Urothelium cell line (cell line): ENCODE data around the gene ISG15.
A peak's percentile ranks its signal among the peaks of the same experiment; 100 is the strongest.

Source experiments
- DNase-seq: peaks from one replicate; pipeline ENCODE4 v3.0.0; 2011; ENCODE audit warnings: low spot score, mixed read lengths
- FAIRE-seq: peaks from 2 replicates; lab custom pipeline; 2011; peaks lifted over from hg19 to GRCh38; lab: Jason Lieb, UNC

Gene ISG15

DNA sequence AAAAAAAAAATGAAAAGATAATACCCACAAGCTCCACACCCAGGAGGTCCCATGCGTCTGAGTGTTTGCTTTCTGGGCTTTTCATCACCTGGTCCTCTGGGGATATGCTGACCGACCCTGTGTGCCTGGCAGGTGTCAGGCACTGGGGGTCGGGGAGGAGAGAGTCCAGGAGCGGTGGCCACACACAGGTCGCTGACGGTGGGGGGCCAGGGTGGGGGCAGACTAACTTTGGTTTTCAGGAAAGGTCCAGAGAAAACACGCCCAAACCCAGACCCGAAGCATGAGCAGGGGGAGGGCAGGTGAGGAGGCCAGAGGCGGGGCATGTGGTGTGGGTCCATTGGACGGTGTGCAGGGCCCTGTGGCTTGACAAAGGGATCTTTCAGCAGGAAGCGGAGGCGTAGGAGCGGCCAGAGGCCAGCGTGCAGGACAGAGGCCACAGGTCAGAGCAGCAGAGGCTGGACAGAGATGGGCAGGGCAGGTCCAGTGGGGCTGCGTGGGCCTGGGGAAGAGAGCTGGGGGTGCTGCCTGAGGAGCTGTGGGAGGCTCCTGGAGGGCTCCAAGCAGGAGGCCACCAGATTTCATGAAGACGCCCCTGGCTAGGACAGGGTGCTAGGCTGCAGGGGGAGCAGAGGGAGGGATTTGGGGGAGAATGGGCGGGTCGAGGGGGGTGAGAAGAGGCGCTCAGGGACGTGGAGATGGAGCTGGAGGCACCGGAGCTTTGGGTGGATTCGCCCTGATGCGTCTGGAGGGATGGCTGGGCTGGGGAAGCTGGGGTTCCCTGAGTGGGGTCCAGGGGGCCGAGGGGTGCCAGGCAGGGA lies 45.0 kb downstream of the ISG15 start:
- no peak for FAIRE-seq
- no peak for DNase-seq

DNA sequence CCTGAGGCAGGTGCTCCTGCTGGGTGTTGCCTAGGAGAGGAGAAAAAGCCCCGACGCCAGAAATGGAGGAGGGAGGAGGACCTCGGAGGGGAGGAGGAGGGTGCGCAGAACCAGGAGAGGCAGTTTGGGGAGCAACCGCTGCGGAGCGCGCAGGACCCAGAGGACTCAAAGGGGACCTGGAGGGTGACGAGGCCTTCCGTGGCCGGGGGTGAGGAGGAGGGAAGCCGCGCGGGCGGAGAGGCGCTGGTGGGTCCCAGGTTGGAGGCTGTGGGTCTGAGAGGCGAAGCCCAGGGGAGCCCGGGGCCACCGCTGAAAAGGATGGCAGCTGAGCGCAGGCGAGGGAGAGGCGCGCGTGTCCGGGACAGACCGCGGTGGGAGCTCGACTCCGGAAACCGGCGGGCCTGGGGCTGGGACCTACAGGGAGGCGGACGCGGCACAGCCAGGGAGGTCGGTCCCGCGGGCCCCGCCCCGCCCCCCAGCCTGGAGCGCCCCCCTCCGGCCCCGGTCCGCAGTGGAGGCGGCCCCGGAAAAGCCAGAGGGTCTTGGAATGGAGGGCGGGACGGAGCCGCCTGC lies 45.7 kb downstream of the ISG15 start:
- DNase-seq (peak; percentile 65), FAIRE-seq (no peak)

DNA sequence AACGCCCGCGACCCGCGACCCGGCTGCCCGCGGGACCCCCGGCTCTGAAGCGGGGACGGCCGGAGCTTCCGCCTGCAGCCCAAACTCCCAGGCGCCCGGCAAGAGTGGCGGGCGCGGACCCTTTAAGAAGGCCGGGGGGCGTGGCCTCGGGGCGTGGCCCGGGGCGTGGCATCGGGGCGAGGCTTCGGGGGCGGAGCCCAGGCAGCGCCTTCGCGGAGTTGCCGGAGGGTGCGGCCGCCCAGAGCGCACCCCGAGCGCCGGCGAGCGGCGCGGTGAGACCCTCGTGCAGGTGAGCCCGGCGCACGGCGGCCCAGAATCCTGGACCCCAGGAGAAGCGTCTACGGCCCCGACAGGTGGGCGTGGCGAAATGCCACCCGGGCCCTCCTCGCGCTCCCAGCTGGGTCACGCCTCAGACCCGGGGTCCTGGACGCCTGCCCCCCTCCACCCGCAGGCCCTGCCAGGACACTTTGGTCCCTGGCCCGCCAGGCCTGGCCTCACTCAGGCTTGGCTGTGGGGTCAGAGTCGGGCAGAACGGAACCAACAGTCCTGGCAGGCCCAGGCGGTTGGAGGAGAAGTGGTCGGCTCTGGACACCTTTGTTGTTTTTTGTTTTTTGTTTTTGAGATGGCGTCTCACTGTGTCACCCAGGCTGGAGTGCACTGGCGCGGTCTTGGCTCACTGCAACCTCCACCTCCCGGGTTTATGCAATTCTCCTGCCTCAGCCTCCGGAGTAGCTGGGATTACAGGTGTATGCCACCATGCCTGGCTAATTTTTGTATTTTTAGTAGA lies 46.4 kb downstream of the ISG15 start:
- no peak for FAIRE-seq

DNA sequence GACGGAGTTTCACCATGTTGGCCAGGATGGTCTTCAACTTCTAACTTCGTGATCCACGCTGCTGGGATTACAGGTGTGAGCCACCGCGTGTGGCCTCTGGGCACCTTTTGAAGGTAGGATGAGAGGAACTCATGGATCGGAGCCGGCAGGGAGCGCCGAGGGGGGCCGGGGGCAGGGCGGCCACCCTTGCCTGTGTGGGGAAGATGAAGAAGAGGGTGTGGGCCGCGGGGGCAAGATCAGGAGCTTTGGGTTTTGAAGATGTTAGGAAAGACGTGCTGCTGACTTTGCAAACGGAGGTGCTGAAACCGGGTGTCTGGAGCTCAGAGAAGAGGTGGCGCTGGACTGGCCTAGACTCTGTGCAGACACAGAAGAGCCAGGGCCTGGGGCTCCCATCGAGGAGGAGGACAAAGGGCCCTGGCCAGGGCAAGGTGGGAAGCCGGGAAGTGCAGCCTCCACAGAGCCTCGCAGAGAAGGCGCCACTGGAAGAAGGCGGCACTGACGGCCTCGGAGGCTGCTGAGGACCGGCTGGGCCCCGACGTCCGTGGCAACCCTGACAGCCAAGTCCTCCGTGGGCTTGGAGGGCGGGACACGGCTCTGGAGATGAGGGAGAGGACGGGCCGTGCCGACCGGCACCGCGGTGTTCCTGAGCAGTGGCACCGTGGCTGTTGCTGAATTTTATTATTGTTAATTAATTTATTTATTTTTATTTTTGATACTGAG lies 47.1 kb downstream of the ISG15 start:
- FAIRE-seq (no peak), DNase-seq (no peak)

More for the DNA sequence above, 46.4 kb downstream of the ISG15 start:
- DNase-seq: peak; percentile 92

DNA sequence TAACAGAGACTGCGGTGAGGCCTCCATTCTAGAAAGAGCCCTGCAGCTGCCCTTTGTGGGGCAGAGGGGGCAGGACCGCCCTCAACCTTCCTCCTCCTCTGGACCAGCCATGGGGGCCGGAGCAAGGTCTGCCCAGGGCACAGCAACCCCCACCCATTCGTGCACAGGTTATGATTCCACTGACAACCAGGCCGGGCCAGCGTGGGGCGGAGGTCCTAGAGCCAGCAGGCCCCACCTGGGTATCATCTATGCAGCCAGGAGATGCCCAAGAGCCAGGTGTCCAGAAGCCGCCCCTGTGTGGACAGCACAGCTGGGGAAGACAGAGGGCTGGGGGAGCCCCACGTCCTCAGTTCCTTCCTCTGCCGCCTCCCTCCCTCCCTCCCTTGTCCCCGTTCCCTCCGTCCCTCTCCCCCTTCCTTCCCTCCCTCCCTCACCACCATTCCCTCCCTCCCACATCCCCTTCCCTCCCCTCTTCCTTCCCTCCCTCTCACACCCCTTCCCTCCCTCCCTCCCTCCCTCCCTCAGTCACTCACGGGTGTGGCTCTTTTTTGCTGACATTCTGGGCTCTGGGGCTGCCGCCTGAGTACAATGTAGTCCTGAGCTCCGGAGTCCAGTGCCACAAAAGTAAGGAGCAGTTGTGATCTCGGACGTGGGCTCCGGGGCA lies 48.5 kb downstream of the ISG15 start:
- DNase-seq: no peak
- no peak for FAIRE-seq

DNA sequence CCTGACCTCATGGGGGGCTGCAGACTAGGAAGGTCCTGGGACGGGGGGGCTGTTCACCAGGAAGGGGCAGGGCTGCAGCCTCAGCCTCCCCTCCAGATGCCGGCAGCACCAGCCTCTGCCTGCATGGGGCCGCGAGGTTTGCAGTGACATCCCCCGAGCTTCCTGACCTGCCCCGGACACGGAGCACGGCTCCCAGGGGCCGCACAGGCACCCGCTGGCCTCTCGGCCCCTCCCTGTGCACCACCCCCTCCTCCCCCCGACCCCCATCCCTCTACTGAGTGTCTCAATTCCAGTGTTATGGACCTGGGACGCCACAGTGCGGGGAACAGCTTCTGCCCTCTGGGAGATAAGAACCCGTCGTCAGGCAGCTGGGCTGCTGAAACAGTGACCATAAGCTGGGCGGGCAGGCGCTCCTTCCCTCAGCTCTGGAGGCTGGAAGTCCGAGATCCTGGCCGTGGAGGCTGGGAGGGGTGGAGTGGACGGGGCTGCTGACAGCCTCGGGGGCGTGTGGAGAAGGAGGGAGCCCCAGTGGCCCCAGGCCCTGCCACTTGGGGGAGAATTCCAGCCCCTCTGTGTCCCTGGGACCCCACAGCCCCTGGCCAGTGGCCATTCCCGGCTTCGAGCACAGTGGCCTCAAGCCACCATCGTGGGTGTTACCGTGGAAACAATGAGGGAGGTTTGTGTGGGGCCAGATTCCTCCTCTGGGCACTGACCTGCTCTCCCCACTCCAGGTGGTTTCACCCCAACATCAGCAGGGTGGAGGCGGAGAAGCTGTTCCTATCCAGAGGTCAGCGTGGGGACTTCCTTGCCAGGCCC lies 49.3 kb downstream of the ISG15 start:
- no peak for DNase-seq
- FAIRE-seq: no peak

DNA sequence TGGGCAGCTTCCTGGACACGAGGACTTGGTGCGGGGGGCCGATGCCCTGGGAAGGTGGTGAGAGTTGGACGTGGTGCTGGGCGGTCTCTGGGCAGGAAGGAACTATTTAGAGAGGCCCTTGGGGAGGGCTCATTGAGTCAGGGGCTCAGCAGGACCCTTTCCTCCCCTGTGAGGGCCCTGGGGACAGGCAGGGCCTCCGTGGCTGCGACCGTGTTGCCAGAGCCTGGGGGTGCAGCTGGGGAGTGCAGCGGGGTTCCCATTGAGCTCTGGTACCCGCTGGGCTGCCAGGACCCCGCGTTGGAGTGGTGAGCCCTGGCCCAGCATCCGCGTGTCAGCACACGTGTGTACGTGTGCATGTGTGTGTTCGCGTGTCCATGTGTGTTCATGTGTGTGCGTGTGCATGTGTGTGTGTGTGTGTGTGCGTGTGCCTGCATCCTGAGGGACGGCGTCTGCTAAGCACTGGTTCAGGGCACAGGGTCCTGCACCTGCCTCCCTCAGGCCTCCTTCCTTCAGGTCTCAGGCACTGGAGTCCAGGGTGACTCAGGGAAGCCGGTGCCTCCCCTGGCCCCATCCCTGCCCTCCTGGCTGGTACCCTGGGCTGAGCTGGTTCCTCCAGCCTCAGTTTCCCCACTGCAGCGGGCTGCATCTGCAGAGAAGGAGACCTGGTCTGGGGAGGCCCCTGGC lies 50.1 kb downstream of the ISG15 start:
- DNase-seq: no peak
- no peak for FAIRE-seq
